RCC 7860 (cell line): ENCODE data around the gene NUDT1.
A peak's percentile ranks its signal among the peaks of the same experiment; 100 is the strongest.

ENCODE experiments used
- DNase-seq: peaks from one replicate; pipeline ENCODE4 v3.0.0-alpha.2; 2015; ENCODE audit warnings: low spot score
- FAIRE-seq: peaks from 2 replicates; lab custom pipeline; 2012; peaks lifted over from hg19 to GRCh38; lab: Jason Lieb, UNC

Gene NUDT1

DNA sequence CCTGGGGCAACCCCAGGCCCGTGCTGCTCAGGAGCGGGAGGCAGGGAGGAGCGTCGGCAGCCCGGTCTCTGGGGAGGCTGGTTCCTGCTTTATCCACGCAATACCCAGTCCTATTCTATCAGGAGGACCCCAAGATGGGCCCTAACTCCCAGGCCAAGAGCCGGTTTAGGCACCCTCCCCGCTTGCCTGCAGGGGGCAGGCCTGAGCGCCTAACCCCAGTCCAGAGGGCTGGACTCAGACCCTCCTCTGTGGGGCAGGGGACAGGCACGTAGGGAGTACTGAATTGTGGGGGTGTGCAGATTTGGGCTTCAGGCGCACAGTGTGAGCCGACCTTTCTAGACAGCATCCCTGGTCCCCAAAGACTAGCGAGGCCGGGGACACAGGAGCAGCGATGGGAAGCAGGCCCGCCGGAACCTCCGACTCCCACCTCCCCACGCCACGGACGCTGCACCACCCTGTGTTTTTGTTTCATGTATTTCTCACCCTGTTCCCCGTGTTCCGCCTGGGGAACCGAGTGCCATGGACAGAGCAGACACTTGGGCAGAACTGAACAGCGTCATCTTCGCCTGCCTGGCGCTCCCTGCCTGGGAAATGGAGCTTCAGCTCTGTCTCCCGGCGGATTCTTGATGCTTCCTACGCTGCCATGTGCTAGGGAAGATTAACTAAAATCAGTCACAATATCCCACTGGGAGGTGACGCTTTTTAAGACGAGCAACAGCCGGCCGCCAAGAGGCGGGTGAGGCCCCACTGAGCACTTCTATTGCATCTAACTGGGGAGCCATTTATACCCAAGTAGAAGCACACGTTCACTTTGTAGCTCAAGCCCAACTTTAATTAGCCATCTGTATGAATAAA, 5.3 kb downstream of the NUDT1 start:
- no peak for DNase-seq
- no peak for FAIRE-seq

DNA sequence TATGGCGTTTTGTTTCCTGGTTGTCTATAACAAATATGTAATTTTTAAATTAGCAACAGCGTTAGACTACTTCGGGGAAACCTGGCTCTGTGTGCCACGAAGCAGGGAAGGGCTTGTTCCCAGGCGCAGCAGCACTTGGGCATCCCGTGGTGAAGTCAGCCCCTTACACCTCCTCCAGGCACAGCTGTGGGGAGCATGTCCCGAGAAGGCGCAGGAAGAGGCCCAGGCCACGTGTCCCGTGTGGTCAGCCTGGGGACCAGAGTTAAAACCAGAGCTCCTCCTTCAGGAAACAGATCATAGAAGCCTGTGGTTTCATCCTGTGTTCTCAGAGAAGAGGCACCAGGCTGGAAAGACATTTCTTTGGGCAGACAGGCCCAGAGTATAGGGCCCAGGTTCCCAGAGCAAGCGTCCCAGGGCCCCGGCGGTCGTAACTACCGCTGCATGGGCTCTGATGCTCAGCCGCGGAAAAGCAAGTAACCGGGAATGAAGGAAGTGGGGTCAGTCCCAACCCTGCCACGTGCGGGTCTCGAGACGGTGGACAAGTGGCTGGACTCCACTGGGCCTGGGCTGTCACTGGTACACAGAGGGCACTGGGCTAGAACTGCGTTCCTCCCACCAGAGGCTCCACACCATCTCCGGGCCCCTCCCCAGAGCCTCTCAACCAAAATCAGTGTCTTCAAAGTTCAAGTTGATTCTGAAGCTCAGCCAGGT, 7.1 kb downstream of the NUDT1 start:
- DNase-seq: peak; percentile 86
- FAIRE-seq: peak; percentile 72

DNA sequence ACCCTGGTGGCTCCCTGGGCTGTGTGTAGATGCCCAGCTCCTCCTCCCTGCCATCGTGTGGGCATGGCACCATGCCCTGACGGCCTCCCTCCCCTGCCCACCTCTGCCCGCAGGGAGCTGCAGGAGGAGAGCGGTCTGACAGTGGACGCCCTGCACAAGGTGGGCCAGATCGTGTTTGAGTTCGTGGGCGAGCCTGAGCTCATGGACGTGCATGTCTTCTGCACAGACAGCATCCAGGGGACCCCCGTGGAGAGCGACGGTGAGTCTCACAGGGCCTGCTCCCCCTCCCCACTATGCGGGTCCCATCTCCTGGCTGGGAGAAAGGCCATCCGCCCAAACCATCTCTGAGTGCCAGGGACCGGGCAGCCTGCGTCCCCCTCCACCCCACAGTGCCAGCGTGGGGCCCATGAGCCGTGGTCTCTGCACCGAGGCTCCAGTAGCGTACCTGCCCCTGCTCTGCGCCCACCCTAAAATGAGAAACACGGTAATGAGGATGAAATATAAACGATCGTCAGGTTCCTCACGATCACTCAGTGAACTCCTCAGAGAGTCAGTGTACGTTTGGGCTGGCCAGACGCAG, 7.8 kb downstream of the NUDT1 start:
- no peak for DNase-seq
- FAIRE-seq: no peak

DNA sequence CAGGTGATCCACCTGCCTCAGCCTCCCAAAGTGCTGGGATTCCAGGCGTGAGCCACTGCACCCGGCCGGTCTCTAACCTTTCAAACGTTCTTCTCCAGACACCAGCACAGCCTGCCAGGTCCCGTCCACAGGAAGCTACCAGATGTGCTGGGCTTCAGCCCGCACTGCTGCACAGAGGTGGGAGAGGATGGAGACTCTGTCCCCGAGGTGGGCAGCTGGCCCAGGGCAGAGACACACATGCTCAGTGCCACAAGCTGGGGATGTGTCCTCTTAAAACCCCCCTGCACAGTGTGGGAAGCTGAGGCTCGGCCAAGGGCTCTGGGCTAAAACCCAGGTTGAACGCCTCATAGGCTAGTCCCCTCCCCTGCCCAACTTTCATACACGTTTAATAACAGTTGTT, 9.4 kb downstream of the NUDT1 start:
- no peak for DNase-seq
- FAIRE-seq: no peak

DNA sequence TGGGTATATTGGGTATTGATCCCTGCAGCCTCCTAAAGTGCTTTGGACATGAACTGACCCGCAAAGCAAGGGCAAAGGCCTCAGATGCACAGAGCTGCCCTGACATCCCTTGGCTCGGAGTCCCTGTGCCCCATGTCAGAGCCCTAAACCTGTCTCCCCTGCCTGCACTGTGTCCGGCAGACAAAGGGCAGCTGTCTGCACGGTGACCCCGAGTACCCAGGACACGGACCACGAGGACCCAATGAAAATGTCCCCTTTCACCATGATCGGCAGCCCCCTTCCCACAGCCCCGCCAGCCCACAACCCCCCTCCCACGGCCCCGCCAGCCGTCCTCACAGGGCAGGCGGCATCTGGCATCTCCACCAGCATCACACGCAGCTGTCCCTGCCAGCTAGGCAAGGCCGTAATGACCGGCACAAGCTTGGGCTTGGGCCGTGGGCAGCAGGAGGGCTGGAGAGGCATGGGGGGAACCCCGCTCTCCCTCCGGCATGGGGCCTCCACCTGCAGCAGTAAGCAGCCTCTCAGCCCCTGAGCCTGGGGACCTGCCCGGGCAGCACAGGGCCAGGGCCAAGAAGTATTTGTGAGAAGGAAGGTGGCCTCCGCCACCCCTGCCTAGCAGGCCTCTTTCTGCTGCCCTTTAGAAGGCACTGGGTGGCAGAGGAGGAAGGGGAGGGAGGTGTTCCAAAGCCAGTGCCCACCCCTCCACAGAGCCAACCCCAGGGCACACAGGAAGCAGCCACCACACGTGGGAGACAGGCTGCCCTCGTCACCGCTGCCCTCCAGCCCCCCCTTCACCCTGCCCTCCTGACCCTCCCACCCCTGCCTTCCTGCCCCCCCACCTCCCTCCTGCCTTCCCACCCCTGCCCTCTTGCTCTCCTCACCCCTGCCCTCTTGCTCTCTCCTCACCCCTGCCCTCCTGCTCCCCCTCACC, 10.1 kb downstream of the NUDT1 start:
- FAIRE-seq (no peak), DNase-seq (no peak)

- DNase-seq: no peak
- FAIRE-seq: no peak
Measured at GRCh38 chr7:2253021-2253420, 11.0 kb downstream of the NUDT1 start.

- FAIRE-seq (no peak), DNase-seq (no peak)
Measured at GRCh38 chr7:2253525-2254244, 11.7 kb downstream of the NUDT1 start.

DNA sequence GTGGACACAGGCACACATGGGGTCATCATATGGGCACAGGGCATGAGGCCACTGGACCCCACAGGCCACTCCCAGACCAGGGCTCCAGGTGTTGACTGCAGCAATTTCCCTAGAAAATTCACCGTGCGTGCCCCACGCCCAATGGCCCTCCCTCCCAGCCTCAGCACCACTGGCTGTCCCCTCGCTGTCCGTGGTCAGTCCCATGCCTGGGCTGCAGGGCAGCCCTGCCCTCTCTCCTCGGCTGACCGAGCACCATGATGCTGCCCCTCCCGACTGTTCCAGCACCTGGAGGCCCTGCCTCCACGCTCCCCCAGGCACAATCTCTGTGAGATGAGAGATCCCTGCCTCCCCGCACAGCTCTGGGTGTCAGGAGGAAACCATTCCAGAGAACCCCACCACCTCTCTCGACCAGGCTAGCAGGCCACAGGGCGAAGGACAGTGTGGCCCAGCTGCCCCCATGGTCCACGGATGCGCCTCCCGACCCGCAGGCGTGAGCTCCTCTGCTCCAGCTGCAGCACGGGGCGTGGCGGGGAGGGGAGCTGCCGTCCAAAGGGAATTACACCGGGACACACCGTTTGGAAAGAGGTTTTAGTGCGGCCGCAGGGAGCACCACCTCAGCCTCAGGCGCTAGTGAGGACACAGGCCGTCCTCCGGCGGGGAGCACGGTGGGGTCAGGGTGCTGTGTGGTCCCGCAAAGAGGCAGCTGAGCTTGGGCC, 12.6 kb downstream of the NUDT1 start:
- FAIRE-seq (no peak), DNase-seq (no peak)

GRCh38 chr7:2255145-2256139, 13.4 kb downstream of the NUDT1 start:
- FAIRE-seq (no peak), DNase-seq (peak; percentile 47)

DNA sequence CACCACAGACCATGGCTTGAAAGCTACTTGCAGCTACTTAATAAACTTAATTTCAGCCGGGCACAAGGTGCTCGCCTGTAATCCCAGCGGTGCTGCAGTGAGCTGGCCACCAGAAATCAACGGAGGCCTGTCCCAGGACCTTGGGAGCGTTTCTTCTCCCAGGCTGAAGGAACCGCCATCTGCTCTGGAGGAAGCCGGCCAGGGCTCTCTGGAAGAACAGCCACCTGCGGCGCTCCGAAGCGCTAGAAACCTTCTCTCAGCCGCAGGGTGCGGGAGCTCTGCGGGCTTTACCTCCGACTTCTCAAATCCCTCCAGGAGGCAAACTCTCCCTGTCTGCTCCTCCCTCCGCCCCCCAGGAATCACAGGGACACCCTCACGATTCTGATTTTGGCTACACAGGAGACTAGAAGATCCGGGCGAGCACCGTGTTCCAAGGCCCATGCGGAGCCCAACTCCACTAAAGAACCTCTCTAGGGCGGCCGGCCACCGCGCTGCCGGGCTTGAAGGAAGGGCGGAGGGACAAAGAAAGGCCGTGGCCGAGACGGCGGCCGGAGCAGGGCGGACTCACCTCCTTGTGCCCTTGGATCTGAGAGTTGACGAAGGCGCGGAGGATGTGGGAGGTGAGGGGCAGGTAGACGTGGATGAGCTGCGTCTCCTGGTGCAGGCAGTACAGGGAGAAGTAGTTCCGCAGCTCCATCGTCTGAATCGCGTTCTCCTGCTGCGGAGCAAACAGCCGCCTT, 14.4 kb downstream of the NUDT1 start:
- no peak for DNase-seq
- FAIRE-seq: no peak

DNA sequence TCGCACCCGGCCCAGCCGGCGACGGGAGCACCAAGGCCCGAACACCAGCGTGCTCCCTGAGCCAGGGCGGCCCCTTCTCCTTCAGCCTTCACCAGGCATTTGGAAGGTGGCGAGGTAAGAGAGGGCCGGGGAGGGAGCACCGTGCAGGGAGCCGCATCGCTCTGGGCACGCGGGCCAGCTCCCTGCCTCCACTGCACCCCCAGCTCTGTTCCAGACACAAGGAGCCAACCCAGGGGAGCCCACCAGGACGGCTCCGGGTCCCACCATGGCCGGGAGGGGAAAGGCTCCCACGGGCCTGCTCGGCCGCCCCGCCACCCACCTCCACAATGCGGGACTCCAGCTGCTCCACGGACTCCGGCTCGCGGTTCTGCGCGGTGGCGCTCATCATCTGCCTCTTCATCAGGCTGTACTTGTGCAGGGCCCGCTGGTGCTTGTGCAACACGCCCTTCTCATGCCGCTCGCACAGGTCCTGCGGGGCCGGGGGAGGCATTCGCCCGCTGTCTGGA, 15.1 kb downstream of the NUDT1 start:
- FAIRE-seq: no peak
- no peak for DNase-seq

- FAIRE-seq (no peak), DNase-seq (no peak)
Measured at GRCh38 chr7:2257651-2258050, 15.6 kb downstream of the NUDT1 start.

- DNase-seq (no peak), FAIRE-seq (no peak)
Measured at GRCh38 chr7:2258661-2259365, 16.8 kb downstream of the NUDT1 start.

DNA sequence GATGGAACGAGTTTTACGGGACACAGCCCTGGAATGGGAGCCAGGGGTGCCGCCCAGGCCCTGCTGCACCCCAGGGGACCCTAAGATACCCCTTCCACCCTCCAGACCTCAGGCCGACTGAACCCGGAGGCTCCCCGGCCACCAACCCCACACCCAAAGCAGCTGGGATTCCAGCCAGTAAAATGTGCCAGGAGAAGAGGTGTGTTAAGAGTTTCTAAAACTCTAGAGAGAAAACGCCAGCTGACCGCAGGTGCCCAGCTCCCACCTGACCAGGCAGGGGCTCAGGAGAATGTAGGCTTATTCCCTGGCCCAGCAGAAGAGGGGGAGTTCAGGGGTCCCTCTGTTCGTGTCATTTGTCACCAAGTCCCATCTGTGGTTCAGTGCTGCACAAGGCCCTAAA, 17.5 kb downstream of the NUDT1 start:
- DNase-seq: no peak

DNA sequence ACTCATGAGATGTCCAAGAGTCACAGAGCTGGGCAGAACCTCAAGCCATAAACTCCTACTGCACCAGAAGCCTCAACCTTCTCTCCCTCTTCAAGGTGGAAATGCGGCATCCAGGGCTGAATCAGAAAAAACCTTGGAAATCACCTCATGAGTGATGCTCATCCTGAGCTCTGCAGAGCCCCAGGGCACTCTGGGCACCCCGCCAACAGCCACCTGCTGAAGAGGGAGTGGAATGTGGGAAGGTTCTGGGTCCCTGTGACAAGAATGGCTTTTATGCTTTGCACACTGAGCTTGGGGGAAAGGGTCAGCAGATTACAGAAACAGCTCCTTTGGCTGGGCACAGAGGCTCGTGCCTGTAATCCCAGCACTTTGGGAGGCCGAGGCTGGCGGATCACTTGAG, 18.8 kb downstream of the NUDT1 start:
- DNase-seq (peak; percentile 18), FAIRE-seq (no peak)

More for the DNA sequence above, 17.5 kb downstream of the NUDT1 start:
- FAIRE-seq: no peak

DNA sequence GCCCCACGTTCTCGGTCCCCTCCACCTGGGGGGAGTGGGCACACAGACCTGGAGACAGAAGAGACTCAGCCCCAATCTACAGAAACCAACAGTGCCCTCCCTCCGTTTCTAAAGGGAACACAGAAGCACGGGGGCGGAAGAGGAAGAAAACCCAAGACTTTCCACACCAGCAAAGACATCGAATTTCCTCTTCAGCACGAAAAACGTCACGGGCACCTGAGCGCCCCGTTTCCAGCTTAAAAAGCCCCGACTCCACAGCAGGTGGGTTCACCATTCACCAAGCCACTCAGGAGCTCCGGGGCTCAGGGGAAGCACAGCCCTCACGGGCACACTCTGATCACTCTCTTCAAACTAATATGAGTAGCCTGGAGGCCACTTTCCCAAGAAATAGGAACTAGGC, 19.6 kb downstream of the NUDT1 start:
- DNase-seq (no peak), FAIRE-seq (no peak)

GRCh38 chr7:2263176-2263575, 21.1 kb downstream of the NUDT1 start:
- DNase-seq (no peak), FAIRE-seq (no peak)
